GM12878 (cell line): ENCODE data around the gene SLC4A1. TPM values are rescaled to one million over a fixed set of nuclear protein-coding genes. Genes with fewer than 3 reads are reported as not detected.

Source experiments
- ATAC-seq: fragments of 200-7000 bp; cut with Tn5 transposase; 3 replicates; pipeline ENCODE4 v1.9.1; 2020; ENCODE audit warnings: mild to moderate bottlenecking, moderate library complexity
- BruUV-seq: library from RNA; stranded (reverse); fragments of 400-500 nt; replicated peaks from 2 replicates; lab custom pipeline; 2021; lab: Mats Ljungman, UMichigan
- CTCF ChIA-PET: fragments of 300-600 bp; sonication (Branson Sonifier 250); formaldehyde crosslinking; extraction: SDS; loops from one replicate; lab custom pipeline; 2021; ENCODE audit warnings: inconsistent platforms; lab: Yijun Ruan, JAX
- POLR2A ChIA-PET: fragments of 350-600 bp; formaldehyde crosslinking; extraction: SDS; loops from one replicate; lab custom pipeline; 2021; ENCODE audit warnings: inconsistent platforms; lab: Charles Lee
- RAD21 ChIA-PET: fragments of 300-600 bp; sonication (Branson Sonifier 250); formaldehyde crosslinking; loops from one replicate; lab custom pipeline; 2023; ENCODE audit warnings: antibody characterized with exemption; ENCODE audit not compliant: unreplicated experiment; lab: Charles Lee
- SMC1A ChIA-PET: fragments of 300-600 bp; sonication (Branson Sonifier 250); formaldehyde crosslinking; loops from one replicate; lab custom pipeline; 2023; ENCODE audit not compliant: unreplicated experiment, uncharacterized antibody; lab: Charles Lee
- DNase-seq: peaks from one replicate; pipeline ENCODE4 v3.0.0-alpha.2; 2011; ENCODE audit warnings: low read depth, low spot score
- FAIRE-seq: peaks from 3 replicates; lab custom pipeline; 2011; peaks lifted over from hg19 to GRCh38; lab: Jason Lieb, UNC
- H2AFZ ChIP-seq: 2 replicates; pipeline ENCODE4 v1.6.0; 2011; ENCODE audit warnings: low read depth, low read length, control low read depth; ENCODE audit not compliant: control insufficient read depth
- H3K27ac ChIP-seq: 2 replicates; pipeline ENCODE4 v1.5.1; 2011; ENCODE audit warnings: control low read depth; ENCODE audit not compliant: control insufficient read depth, insufficient read depth
- H3K27me3 ChIP-seq, 2 experiments: replicated peaks in 1 of 2; 2 replicates each; pipeline versions ENCODE4 v1.6.0 to v1.6.1; 2011; ENCODE audit warnings: low read length in 1 of 2; ENCODE audit not compliant: control insufficient read depth in 2 of 2, insufficient read depth in 2 of 2
- H3K36me3 ChIP-seq, 2 experiments: 2 replicates each; pipeline ENCODE4 v1.5.1; 2011; ENCODE audit warnings: low read length in 1 of 2; ENCODE audit not compliant: control insufficient read depth in 2 of 2, insufficient read depth in 2 of 2
- H3K4me1 ChIP-seq: 2 replicates; pipeline ENCODE4 v1.6.1; 2011; ENCODE audit warnings: mild to moderate bottlenecking, low read length, moderate library complexity, mixed read lengths; ENCODE audit not compliant: control insufficient read depth, insufficient read depth
- H3K4me2 ChIP-seq: 2 replicates; pipeline ENCODE4 v1.6.0; 2011; ENCODE audit warnings: control low read depth; ENCODE audit not compliant: control insufficient read depth, insufficient read depth
- H3K4me3 ChIP-seq: fragments of 200-600 bp; sonication (generic); 2 replicates; pipeline ENCODE4 v1.5.1; 2016
- H3K79me2 ChIP-seq: 2 replicates; pipeline ENCODE4 v1.6.0; 2011; ENCODE audit warnings: low read length; ENCODE audit not compliant: control insufficient read depth, insufficient read depth
- H3K9ac ChIP-seq: 2 replicates; pipeline ENCODE4 v1.8.0; 2011; ENCODE audit warnings: low read length, control low read depth, mixed read lengths; ENCODE audit not compliant: control insufficient read depth, insufficient read depth
- H3K9me3 ChIP-seq: replicated peaks from 3 replicates; pipeline ENCODE4 v1.5.1; 2011; ENCODE audit warnings: mild to moderate bottlenecking, low read length; ENCODE audit not compliant: control insufficient read depth, insufficient read depth
- H4K20me1 ChIP-seq: 2 replicates; pipeline ENCODE4 v1.6.0; 2011; ENCODE audit not compliant: control insufficient read depth, insufficient read depth
- EGR1 ChIP-seq, 2 experiments: IDR thresholded peaks; 1 replicate in 1 of 2; 2 replicates in 1 of 2; pipeline ENCODE4 v1.6.1; 2011 to 2012; ENCODE audit warnings: low read depth in 2 of 2, low read length in 2 of 2, borderline replicate concordance in 1 of 2, mild to moderate bottlenecking in 1 of 2, moderate library complexity in 1 of 2
- HDGF ChIP-seq: fragments of 450-650 bp; IDR thresholded peaks from 2 replicates; pipeline ENCODE4 v1.6.1; 2016; ENCODE audit warnings: antibody characterized with exemption
- POLR2A ChIP-seq: IDR thresholded peaks from 2 replicates; pipeline ENCODE4 v1.6.1; 2011; ENCODE audit warnings: low read depth, mild to moderate bottlenecking, low read length
- POLR2AphosphoS5 ChIP-seq: IDR thresholded peaks from 2 replicates; pipeline ENCODE4 v1.6.1; 2011; ENCODE audit warnings: mild to moderate bottlenecking, low read length, inconsistent platforms
- SMAD5 ChIP-seq: IDR thresholded peaks from 2 replicates; pipeline ENCODE4 v1.6.1; 2016; ENCODE audit warnings: antibody characterized with exemption, low read depth
- WGBS: methylation state at CpG from one replicate; pipeline ENCODE4 v1.1.6; 2016; ENCODE audit warnings: low lambda C conversion rate; ENCODE audit not compliant: insufficient replicate concordance, insufficient coverage; ENCODE audit errors: missing lambda C conversion rate; 5-methylcytosine and 5-hydroxymethylcytosine counted together
- in situ Hi-C: fragments of 300-500 bp; cut with MboI; formaldehyde crosslinking; loops from 9 replicates; pipeline ENCODE4 v1.14.3; 2018; ENCODE audit warnings: mixed read lengths
- intact Hi-C: fragments of 100-400 bp; cut with micrococcal nuclease; formaldehyde crosslinking; loops from one replicate; pipeline ENCODE4 v1.14.2; 2022; ENCODE audit not compliant: unreplicated experiment
- polyA plus RNA-seq, 11 experiments: library from polyadenylated mRNA; depleted of rRNA in 4 of 11; unstranded in 6 of 11; stranded (reverse) in 5 of 11; fragments of >200 nt; fragmentation: Nextera tagmentation in 4 of 11; fragmentation: Illumina TruSeq in 1 of 11; extraction: Ambion mirVana in 4 of 11; extraction: Trizol in 1 of 11; gene quantifications; 1 replicate in 1 of 11; 2 replicates in 10 of 11; pipeline versions ENCODE4 v1.2.1 to v1.2.3, GENCODE V29; 2011 to 2016; ENCODE audit warnings: inconsistent platforms in 2 of 11, missing spikeins in 2 of 11, low read depth in 1 of 11
- total RNA-seq, 4 experiments: library from RNA; depleted of rRNA in 3 of 4; stranded (reverse); fragments of >200 nt in 3 of 4; fragmentation: Illumina TruSeq in 1 of 4; extraction: Trizol in 1 of 4; gene quantifications; 2 replicates each; pipeline versions ENCODE4 v1.2.1 to v1.2.3, GENCODE V29; 2013 to 2021
- TF ChIP-seq, protein P1 (sequence below): IDR thresholded peaks from 2 replicates; pipeline ENCODE4 v1.6.1; 2011; ENCODE audit warnings: borderline replicate concordance, low read depth, mild to moderate bottlenecking, moderate library complexity, low read length; ENCODE audit not compliant: insufficient read depth, poor library complexity, severe bottlenecking
- TF ChIP-seq, protein P2 (sequence below): fragments of 450-650 bp; IDR thresholded peaks from 2 replicates; pipeline ENCODE4 v1.6.1; 2017; ENCODE audit warnings: mild to moderate bottlenecking, low read depth, inconsistent platforms; ENCODE audit not compliant: poor library complexity, severe bottlenecking
- TF ChIP-seq, protein P3 (sequence below): fragments of 450-650 bp; formaldehyde crosslinking; IDR thresholded peaks from 2 replicates; pipeline ENCODE4 v1.5.0; 2022; ENCODE audit warnings: mild to moderate bottlenecking, missing genetic modification characterization

Gene SLC4A1
- total and polyA plus RNA-seq, 10 of the 15 experiments (the other 5 are each of a cell fraction or from before 2014, with no cell fraction given) = 0.03 TPM; not detected in 9

GRCh38 chr17:44213403-44214229, 54.3 kb downstream of the SLC4A1 start:
- in situ Hi-C loops = loop anchor here (25.0 kb wide), 1 partner anchor 299 kb away; the partner anchor contains the start of gene GPATCH8
- intact Hi-C loops = loop anchor here (10.0 kb wide), 1 partner anchor 291 kb away; the partner anchor contains the start of gene GPATCH8
- ChIA-PET POLR2A (interaction anchor here (1.2 kb wide), 1 partner anchor 114 kb away, joined by 3 read pairs; no protein-coding TSS in a partner anchor), SMC1A (no interaction called here), RAD21 (no interaction called here), CTCF (interaction anchor here (0.6 to 2.2 kb wide), 3 partner anchors 9 to 131 kb away, joined by 3 to 7 read pairs (median 4); partner anchors contain the start of gene GRN)
- no peak overlapping the region for H3K4me2 ChIP-seq
- no peak for ATAC-seq
- WGBS = 93% methylated on average over 15 of the region's 15 CpGs
- no peak for DNase-seq
- TF ChIP-seq, protein P1, sequence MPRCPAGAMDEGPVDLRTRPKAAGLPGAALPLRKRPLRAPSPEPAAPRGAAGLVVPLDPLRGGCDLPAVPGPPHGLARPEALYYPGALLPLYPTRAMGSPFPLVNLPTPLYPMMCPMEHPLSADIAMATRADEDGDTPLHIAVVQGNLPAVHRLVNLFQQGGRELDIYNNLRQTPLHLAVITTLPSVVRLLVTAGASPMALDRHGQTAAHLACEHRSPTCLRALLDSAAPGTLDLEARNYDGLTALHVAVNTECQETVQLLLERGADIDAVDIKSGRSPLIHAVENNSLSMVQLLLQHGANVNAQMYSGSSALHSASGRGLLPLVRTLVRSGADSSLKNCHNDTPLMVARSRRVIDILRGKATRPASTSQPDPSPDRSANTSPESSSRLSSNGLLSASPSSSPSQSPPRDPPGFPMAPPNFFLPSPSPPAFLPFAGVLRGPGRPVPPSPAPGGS = peak; percentile 32
- peak; percentile 12; the same call in 1 of the 2 replicates for TF ChIP-seq SMAD5
- peak; percentile 69; the same call in 1 of the 2 replicates for TF ChIP-seq POLR2A
- TF ChIP-seq, protein P2, sequence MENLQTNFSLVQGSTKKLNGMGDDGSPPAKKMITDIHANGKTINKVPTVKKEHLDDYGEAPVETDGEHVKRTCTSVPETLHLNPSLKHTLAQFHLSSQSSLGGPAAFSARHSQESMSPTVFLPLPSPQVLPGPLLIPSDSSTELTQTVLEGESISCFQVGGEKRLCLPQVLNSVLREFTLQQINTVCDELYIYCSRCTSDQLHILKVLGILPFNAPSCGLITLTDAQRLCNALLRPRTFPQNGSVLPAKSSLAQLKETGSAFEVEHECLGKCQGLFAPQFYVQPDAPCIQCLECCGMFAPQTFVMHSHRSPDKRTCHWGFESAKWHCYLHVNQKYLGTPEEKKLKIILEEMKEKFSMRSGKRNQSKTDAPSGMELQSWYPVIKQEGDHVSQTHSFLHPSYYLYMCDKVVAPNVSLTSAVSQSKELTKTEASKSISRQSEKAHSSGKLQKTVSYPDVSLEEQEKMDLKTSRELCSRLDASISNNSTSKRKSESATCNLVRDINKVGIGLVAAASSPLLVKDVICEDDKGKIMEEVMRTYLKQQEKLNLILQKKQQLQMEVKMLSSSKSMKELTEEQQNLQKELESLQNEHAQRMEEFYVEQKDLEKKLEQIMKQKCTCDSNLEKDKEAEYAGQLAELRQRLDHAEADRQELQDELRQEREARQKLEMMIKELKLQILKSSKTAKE = no peak
- TF ChIP-seq, protein P3, sequence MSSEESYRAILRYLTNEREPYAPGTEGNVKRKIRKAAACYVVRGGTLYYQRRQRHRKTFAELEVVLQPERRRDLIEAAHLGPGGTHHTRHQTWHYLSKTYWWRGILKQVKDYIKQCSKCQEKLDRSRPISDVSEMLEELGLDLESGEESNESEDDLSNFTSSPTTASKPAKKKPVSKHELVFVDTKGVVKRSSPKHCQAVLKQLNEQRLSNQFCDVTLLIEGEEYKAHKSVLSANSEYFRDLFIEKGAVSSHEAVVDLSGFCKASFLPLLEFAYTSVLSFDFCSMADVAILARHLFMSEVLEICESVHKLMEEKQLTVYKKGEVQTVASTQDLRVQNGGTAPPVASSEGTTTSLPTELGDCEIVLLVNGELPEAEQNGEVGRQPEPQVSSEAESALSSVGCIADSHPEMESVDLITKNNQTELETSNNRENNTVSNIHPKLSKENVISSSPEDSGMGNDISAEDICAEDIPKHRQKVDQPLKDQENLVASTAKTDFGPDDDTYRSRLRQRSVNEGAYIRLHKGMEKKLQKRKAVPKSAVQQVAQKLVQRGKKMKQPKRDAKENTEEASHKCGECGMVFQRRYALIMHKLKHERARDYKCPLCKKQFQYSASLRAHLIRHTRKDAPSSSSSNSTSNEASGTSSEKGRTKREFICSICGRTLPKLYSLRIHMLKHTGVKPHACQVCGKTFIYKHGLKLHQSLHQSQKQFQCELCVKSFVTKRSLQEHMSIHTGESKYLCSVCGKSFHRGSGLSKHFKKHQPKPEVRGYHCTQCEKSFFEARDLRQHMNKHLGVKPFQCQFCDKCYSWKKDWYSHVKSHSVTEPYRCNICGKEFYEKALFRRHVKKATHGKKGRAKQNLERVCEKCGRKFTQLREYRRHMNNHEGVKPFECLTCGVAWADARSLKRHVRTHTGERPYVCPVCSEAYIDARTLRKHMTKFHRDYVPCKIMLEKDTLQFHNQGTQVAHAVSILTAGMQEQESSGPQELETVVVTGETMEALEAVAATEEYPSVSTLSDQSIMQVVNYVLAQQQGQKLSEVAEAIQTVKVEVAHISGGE (CRISPR knock-in tag) = no peak
- TF ChIP-seq POLR2AphosphoS5 = peak; percentile 60; the same call in 1 of the 2 replicates
- TF ChIP-seq EGR1 (IDR thresholded peaks at IDR 0.05; ENCODE audit: borderline replicate concordance in 1 of 2, low read depth in 2 of 2, low read length in 2 of 2) = no peak
- TF ChIP-seq HDGF = peak; percentile 26; the same call in 1 of the 2 replicates
- peaks cover 35% of the 10 kb centered on the region for H3K4me1 ChIP-seq
- H4K20me1 ChIP-seq = peaks cover 2% of the 10 kb centered on the region; the same call in 1 of the 2 replicates
- no peak overlapping the region for H3K27ac ChIP-seq
- H3K9me3 ChIP-seq = no peaks in the 10 kb centered on the region
- BruUV-seq = no TSS peak
- H3K79me2 ChIP-seq = peaks cover 40% of the 10 kb centered on the region
- H2AFZ ChIP-seq = no peak overlapping the region
- FAIRE-seq = no peak
- H3K4me3 ChIP-seq = no peak overlapping the region
- peaks cover 37 to 51% of the 10 kb centered on the region in 2 experiments for H3K36me3 ChIP-seq
- H3K27me3 ChIP-seq = no peaks in the 10 kb centered on the region
- H3K9ac ChIP-seq = no peak overlapping the region
